HL-60 (cell line): Measurements from ENCODE around the gene JAGN1.

Experiments used
- DNase-seq, 2 experiments: peaks; one replicate each; pipeline ENCODE4 v3.0.0-alpha.2; 2010 to 2020; ENCODE audit warnings: low read depth in 1 of 2, low spot score in 1 of 2
- H3K27ac ChIP-seq: fragments of 250-450 bp; sonication (Bioruptor Pico); replicated peaks from 2 replicates; pipeline ENCODE4 v1.5.1; 2020; ENCODE audit warnings: mild to moderate bottlenecking, moderate library complexity
- H3K27me3 ChIP-seq: fragments of 250-450 bp; sonication (Bioruptor Pico); 2 replicates; pipeline ENCODE4 v1.5.1; 2021; ENCODE audit warnings: mild to moderate bottlenecking, moderate library complexity; ENCODE audit not compliant: insufficient read depth, poor library complexity, severe bottlenecking
- H3K4me3 ChIP-seq: replicated peaks from 2 replicates; pipeline ENCODE4 v1.5.1; 2011; ENCODE audit warnings: mild to moderate bottlenecking, control low read depth, low read length; ENCODE audit not compliant: insufficient read depth
- CTCF ChIP-seq: IDR thresholded peaks from one replicate; pipeline ENCODE4 v1.5.1; 2011; ENCODE audit warnings: low read length, control low read depth, inconsistent platforms; ENCODE audit not compliant: insufficient read depth
- GABPA ChIP-seq: IDR thresholded peaks from 2 replicates; pipeline ENCODE4 v1.6.1; 2012; ENCODE audit warnings: low read depth
- POLR2AphosphoS5 ChIP-seq: IDR thresholded peaks from 2 replicates; pipeline ENCODE4 v1.6.1; 2012; ENCODE audit warnings: low read depth
- REST ChIP-seq: IDR thresholded peaks from 2 replicates; pipeline ENCODE4 v1.6.1; 2012; ENCODE audit warnings: low read depth; ENCODE audit not compliant: insufficient replicate concordance
- SPI1 ChIP-seq: IDR thresholded peaks from 2 replicates; pipeline ENCODE4 v1.6.1; 2012; ENCODE audit warnings: low read depth, mild to moderate bottlenecking, borderline replicate concordance

Gene JAGN1

GRCh38 chr3:9912294-9912935 lies 22.0 kb downstream of the JAGN1 start:
- TF ChIP-seq POLR2AphosphoS5 (peak; percentile 65; the same call in 1 of the 2 replicates), SPI1 (no peak)
- peak; percentile 66 to 70 for DNase-seq
- no peaks in the 10 kb centered on the region for H3K27me3 ChIP-seq
- H3K27ac ChIP-seq: peak overlapping the region; percentile 19
- no peak overlapping the region for H3K4me3 ChIP-seq

- Histone ChIP-seq H3K4me3 (no peak overlapping the region), H3K27ac (no peak overlapping the region), H3K27me3 (no peaks in the 10 kb centered on the region)
- TF ChIP-seq POLR2AphosphoS5: no peak
- TF ChIP-seq SPI1: no peak
- TF ChIP-seq GABPA: no peak
- TF ChIP-seq CTCF: no peak
- DNase-seq: no peak
Observed at GRCh38 chr3:9913601-9914000, 23.2 kb downstream of the JAGN1 start.

- H3K27ac ChIP-seq: no peak overlapping the region
- DNase-seq: no peak
- H3K4me3 ChIP-seq: no peak overlapping the region
- TF ChIP-seq GABPA: no peak
- no peak for TF ChIP-seq SPI1
- H3K27me3 ChIP-seq: no peaks in the 10 kb centered on the region
Observed at GRCh38 chr3:9914011-9914410, 23.6 kb downstream of the JAGN1 start.

GRCh38 chr3:9914559-9915253 lies 24.3 kb downstream of the JAGN1 start:
- H3K27ac ChIP-seq: no peak overlapping the region
- peak overlapping the region; percentile 38; the same call in 1 of the 2 replicates for H3K4me3 ChIP-seq
- H3K27me3 ChIP-seq: no peaks in the 10 kb centered on the region
- DNase-seq: no peak
- TF ChIP-seq POLR2AphosphoS5 (no peak), GABPA (no peak), CTCF (no peak), SPI1 (no peak), REST (no peak)

GRCh38 chr3:9915254-9916141 lies 25.1 kb downstream of the JAGN1 start:
- DNase-seq: peak; percentile 47 to 84
- H3K27me3 ChIP-seq: no peaks in the 10 kb centered on the region
- H3K4me3 ChIP-seq: peak overlapping the region; percentile 38
- peak overlapping the region; percentile 21 for H3K27ac ChIP-seq
- TF ChIP-seq CTCF (no peak), GABPA (no peak; the same call in 1 of the 2 replicates), POLR2AphosphoS5 (peak; percentile 64), SPI1 (peak; percentile 61; the same call in 1 of the 2 replicates), REST (no peak)
